Measurements from ENCODE around the gene CFAP46.
"Not testable (repeated sequence)": the region's sequence is repeated elsewhere in the genome, so short reads cannot be mapped to it uniquely, and the experiment has no call there.

- TF ChIP-seq, protein P1, sequence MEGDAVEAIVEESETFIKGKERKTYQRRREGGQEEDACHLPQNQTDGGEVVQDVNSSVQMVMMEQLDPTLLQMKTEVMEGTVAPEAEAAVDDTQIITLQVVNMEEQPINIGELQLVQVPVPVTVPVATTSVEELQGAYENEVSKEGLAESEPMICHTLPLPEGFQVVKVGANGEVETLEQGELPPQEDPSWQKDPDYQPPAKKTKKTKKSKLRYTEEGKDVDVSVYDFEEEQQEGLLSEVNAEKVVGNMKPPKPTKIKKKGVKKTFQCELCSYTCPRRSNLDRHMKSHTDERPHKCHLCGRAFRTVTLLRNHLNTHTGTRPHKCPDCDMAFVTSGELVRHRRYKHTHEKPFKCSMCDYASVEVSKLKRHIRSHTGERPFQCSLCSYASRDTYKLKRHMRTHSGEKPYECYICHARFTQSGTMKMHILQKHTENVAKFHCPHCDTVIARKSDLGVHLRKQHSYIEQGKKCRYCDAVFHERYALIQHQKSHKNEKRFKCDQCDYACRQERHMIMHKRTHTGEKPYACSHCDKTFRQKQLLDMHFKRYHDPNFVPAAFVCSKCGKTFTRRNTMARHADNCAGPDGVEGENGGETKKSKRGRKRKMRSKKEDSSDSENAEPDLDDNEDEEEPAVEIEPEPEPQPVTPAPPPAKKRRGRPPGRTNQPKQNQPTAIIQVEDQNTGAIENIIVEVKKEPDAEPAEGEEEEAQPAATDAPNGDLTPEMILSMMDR (IDR thresholded peaks at IDR 0.05): not testable (repeated sequence)
- not testable (repeated sequence) for TF ChIP-seq EP300 (IDR thresholded peaks at IDR 0.05)
These were observed 169.6 kb downstream of the CFAP46 start for GRCh38 chr10:132772816-132773215.

Measured in upper lobe of left lung (tissue), 4 donors.